Upper lobe of left lung (tissue), 6 donors: ENCODE results near the gene APLF. TPM values are rescaled to one million over a fixed set of nuclear protein-coding genes. Genes with fewer than 3 reads are reported as not detected.

ENCODE experiments used
- ATAC-seq, 2 donors: fragments of 200-7000 bp; cut with Tn5 transposase; one replicate each; pipeline ENCODE4 v1.9.1; 2022; ENCODE audit warnings: mild to moderate bottlenecking in 2 of 2, moderate library complexity in 2 of 2; ENCODE audit not compliant: low FRiP score in 2 of 2
- DNase-seq, 2 donors: peaks; one replicate each; pipeline ENCODE4 v3.0.0-alpha.2; 2019 to 2020
- H3K27ac ChIP-seq, 4 donors: fragments of 200-600 bp; sonication (generic); one replicate each; pipeline ENCODE4 v1.5.1; 2016 to 2019
- H3K27me3 ChIP-seq, 4 donors: fragments of 200-600 bp; sonication (generic); one replicate each; pipeline ENCODE4 v1.5.1; 2017 to 2019
- H3K36me3 ChIP-seq, 4 donors: fragments of 200-600 bp; sonication (generic); one replicate each; pipeline ENCODE4 v1.5.1; 2016 to 2019
- H3K4me1 ChIP-seq, 4 donors: fragments of 200-600 bp; sonication (generic); one replicate each; pipeline ENCODE4 v1.5.1; 2018 to 2019
- H3K4me3 ChIP-seq, 4 donors: fragments of 200-600 bp; sonication (generic); one replicate each; pipeline ENCODE4 v1.5.1; 2017 to 2019; ENCODE audit warnings: mild to moderate bottlenecking in 2 of 4, moderate library complexity in 1 of 4
- H3K9me3 ChIP-seq, 4 donors: fragments of 200-600 bp; sonication (generic); one replicate each; pipeline ENCODE4 v1.5.1; 2018 to 2019
- EP300 ChIP-seq, 4 donors: sonication (generic); formaldehyde crosslinking; IDR thresholded peaks; one replicate each; pipeline ENCODE4 v1.5.1; 2017; ENCODE audit warnings: antibody characterized with exemption in 4 of 4, control low read depth in 2 of 4
- POLR2A ChIP-seq, 4 donors: fragments of 450-650 bp; IDR thresholded peaks; one replicate each; pipeline ENCODE4 v1.5.1; 2016 to 2017; ENCODE audit warnings: antibody characterized with exemption in 4 of 4, mild to moderate bottlenecking in 2 of 4
- POLR2AphosphoS5 ChIP-seq, 2 donors: sonication (generic); formaldehyde crosslinking; IDR thresholded peaks; one replicate each; pipeline ENCODE4 v1.5.1; 2017; ENCODE audit warnings: antibody characterized with exemption in 2 of 2
- WGBS, 2 donors: methylation state at CpG; one replicate each; pipeline ENCODE4 v1.1.5; 2017 to 2018; 5-methylcytosine and 5-hydroxymethylcytosine counted together
- total RNA-seq, 6 donors: library from RNA; depleted of rRNA in 4 of 6; stranded (reverse); fragments of >200 nt in 4 of 6; gene quantifications; one replicate each; pipeline versions ENCODE4 v1.1.0 to v1.2.1, GENCODE V29; 2016 to 2021
- TF ChIP-seq, protein P1 (sequence below), 6 experiments: fragments of 450-650 bp in 4 of 6; fragments of 200-600 bp in 2 of 6; sonication (generic) in 2 of 6; IDR thresholded peaks; one replicate each; pipeline ENCODE4 v1.5.1; 2016 to 2019; ENCODE audit warnings: antibody characterized with exemption in 6 of 6
- donor health status: DM: no; HTN: no; CAD: no; lungs with moderate emphysema.
- donor health status: DM: no; HTN: yes; CAD: no; lungs with severe emphysema.

The APLF gene
- total RNA-seq, 6 donors from 2014 or later, result 3.7 to 5.5 (median 4.7) TPM

DNA sequence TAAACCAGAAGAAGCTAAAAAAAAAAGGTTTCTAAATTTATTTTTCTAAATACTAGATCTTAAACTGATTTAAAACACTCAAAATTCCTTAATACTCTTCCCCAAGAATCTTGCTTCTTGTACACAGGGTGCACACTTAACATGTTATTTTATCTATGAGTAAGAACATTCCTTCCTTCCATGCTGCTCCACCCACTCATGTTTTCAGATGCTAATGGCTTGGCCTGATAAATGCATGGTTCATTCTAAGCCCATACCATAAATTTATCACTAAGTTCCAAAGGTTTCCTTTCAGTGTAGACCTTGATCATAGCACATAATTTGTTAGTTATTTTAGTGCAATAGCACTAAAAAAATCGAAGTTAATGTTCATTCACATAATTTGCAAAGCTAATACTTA is 8.4 kb upstream of the APLF start:
- Histone ChIP-seq H3K27me3 (no peaks in the 10 kb centered on the region), H3K27ac (no peak overlapping the region), H3K9me3 (no peaks in the 10 kb centered on the region), H3K36me3 (no peaks in the 10 kb centered on the region), H3K4me3 (no peak overlapping the region), H3K4me1 (peaks cover 0 to 3% (median 0%) of the 10 kb centered on the region in 4 donors)
- 59 to 80% methylated on average over 1 of the region's 1 CpG for WGBS, 2 donors
- no peak for ATAC-seq
- no peak for TF ChIP-seq POLR2AphosphoS5 (IDR thresholded peaks at IDR 0.05)
- TF ChIP-seq, protein P1, sequence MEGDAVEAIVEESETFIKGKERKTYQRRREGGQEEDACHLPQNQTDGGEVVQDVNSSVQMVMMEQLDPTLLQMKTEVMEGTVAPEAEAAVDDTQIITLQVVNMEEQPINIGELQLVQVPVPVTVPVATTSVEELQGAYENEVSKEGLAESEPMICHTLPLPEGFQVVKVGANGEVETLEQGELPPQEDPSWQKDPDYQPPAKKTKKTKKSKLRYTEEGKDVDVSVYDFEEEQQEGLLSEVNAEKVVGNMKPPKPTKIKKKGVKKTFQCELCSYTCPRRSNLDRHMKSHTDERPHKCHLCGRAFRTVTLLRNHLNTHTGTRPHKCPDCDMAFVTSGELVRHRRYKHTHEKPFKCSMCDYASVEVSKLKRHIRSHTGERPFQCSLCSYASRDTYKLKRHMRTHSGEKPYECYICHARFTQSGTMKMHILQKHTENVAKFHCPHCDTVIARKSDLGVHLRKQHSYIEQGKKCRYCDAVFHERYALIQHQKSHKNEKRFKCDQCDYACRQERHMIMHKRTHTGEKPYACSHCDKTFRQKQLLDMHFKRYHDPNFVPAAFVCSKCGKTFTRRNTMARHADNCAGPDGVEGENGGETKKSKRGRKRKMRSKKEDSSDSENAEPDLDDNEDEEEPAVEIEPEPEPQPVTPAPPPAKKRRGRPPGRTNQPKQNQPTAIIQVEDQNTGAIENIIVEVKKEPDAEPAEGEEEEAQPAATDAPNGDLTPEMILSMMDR (IDR thresholded peaks at IDR 0.05), result no peak
- no peak for TF ChIP-seq EP300 (IDR thresholded peaks at IDR 0.05)
- TF ChIP-seq POLR2A (IDR thresholded peaks at IDR 0.05), result no peak
- DNase-seq, result no peak

DNA sequence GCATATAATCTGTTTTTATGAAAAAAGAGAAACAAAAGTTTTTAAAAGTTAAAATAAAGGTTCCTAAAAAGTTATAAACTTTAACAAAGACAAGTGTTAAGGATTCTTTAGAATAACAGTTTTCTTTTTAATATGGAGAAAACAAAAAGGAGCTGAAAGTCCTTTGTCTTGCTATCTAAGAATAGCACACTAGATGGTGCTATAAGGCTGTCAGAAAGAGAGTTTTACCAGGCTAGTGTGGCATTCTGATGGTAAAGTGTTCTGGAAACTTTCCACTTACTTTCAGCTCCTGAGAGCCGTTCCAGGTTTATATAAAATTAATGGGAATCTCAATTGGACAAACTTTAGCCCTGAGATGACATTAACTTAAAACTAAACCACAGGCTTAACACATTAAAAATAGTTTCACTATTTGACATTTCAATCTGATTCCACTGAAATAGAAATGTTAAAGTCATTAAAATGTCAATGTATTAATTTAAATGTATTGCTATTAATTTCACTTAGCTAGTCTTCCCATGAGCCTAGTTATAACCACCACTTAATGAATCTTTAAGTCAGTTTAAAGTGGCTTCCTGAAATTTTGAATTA is 4.0 kb upstream of the APLF start:
- Histone ChIP-seq H3K27me3 (no peaks in the 10 kb centered on the region), H3K4me1 (peaks cover 9 to 18% (median 12%) of the 10 kb centered on the region in 4 donors), H3K27ac (no peak overlapping the region), H3K9me3 (no peaks in the 10 kb centered on the region), H3K36me3 (no peaks in the 10 kb centered on the region), H3K4me3 (no peak overlapping the region)
- TF ChIP-seq POLR2A (IDR thresholded peaks at IDR 0.05), result no peak
- TF ChIP-seq, protein P1 (IDR thresholded peaks at IDR 0.05), result peak; percentile 41 to 73 (median 62)
- no peak for TF ChIP-seq EP300 (IDR thresholded peaks at IDR 0.05)
- no peak for TF ChIP-seq POLR2AphosphoS5 (IDR thresholded peaks at IDR 0.05)
- ATAC-seq (no peak), DNase-seq (no peak)
- 0% methylated on average over 1 of the region's 1 CpG for whole genome bisulfite sequencing, 2 donors

- DNase-seq, result no peak
- no peak overlapping the region for H3K4me3 ChIP-seq
- no peak overlapping the region for H3K27ac ChIP-seq
- peaks cover 10 to 20% (median 17%) of the 10 kb centered on the region in 4 donors for H3K4me1 ChIP-seq
- no peaks in the 10 kb centered on the region for H3K36me3 ChIP-seq
- H3K9me3 ChIP-seq, result no peaks in the 10 kb centered on the region
- 92 to 98% methylated on average over 5 of the region's 5 CpGs for WGBS, 2 donors
- H3K27me3 ChIP-seq, result no peaks in the 10 kb centered on the region
- TF ChIP-seq, protein P1 (IDR thresholded peaks at IDR 0.05), result no peak
- TF ChIP-seq POLR2AphosphoS5 (IDR thresholded peaks at IDR 0.05), result no peak
- no peak for TF ChIP-seq EP300 (IDR thresholded peaks at IDR 0.05)
- TF ChIP-seq POLR2A (IDR thresholded peaks at IDR 0.05), result no peak
- no peak for ATAC-seq
Observed at GRCh38 chr2:68464651-68465050, 2.7 kb upstream of the APLF start.

DNA sequence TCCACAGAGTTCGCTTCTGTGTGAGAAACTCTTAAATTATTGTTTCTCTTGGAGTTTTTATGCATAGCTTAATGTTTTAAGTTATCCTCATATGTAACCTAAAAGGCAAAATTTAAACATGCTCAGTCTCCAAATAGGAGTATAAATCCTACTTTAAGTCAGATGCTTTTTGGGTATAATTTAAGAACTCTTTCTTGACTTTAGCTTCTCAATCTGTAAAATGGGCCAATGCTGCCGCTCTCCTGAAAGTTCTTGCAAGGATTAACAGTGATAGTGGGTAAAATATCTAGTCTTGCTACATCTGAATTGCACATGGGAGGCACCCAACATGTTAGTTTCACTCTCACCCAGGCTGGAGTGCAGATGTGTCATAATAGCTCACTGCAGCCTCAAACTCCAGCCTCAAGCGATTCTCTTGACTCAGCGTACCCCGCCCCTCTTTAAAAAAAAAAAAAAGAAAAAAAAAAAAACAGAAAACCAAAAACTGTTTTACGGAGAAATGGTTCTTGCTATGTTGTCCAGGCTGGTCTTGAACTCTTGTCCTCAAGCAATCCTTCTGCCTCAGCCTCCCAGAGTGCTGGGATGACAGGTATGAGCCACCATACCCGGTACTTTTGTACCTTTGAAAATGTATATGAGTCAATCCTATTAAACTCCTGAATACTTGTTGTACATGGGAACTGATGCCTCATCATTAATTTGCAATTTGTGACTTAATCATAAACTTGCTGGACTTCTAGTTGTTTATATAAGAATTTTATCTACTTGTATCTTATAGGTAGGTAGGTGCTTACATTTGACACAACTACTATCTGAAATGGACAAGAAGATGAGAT is 2.1 kb upstream of the APLF start:
- ATAC-seq, result no peak
- Histone ChIP-seq H3K9me3 (no peaks in the 10 kb centered on the region), H3K36me3 (no peaks in the 10 kb centered on the region), H3K4me3 (no peak overlapping the region), H3K4me1 (peaks cover 10 to 20% (median 17%) of the 10 kb centered on the region in 4 donors), H3K27ac (peak overlapping the region in 1 of 4 donors; percentile 90), H3K27me3 (no peaks in the 10 kb centered on the region)
- 81 to 84% methylated on average over 7 of the region's 7 CpGs for WGBS, 2 donors
- no peak for DNase-seq
- TF ChIP-seq, protein P1 (IDR thresholded peaks at IDR 0.05), result no peak
- no peak for TF ChIP-seq EP300 (IDR thresholded peaks at IDR 0.05)
- no peak for TF ChIP-seq POLR2A (IDR thresholded peaks at IDR 0.05)
- no peak for TF ChIP-seq POLR2AphosphoS5 (IDR thresholded peaks at IDR 0.05)
